Panc1 (cell line): Measurements from ENCODE around the gene TUBB2B. TPM values are rescaled to one million over a fixed set of nuclear protein-coding genes. Genes with fewer than 3 reads are reported as not detected.

Source experiments
- ATAC-seq: fragments of 200-7000 bp; cut with Tn5 transposase; 2 replicates; pipeline ENCODE4 v1.9.1; 2020; ENCODE audit warnings: mild to moderate bottlenecking, moderate library complexity
- BruUV-seq: library from RNA; stranded (reverse); fragments of 400-500 nt; replicated peaks from 2 replicates; lab custom pipeline; 2021; lab: Mats Ljungman, UMichigan
- CTCF ChIA-PET: fragments of 300-600 bp; sonication (Branson Sonifier 250); formaldehyde crosslinking; loops from one replicate; lab custom pipeline; 2022; ENCODE audit warnings: antibody characterized with exemption; lab: Charles Lee
- POLR2A ChIA-PET: fragments of 300-600 bp; sonication (Branson Sonifier 250); formaldehyde crosslinking; loops from one replicate; lab custom pipeline; 2022; ENCODE audit warnings: antibody characterized with exemption; lab: Charles Lee
- DNase-seq: peaks from one replicate; pipeline ENCODE4 v3.0.0-alpha.2; 2010; ENCODE audit warnings: low read depth, low spot score
- H3K27ac ChIP-seq: 2 replicates; pipeline ENCODE4 v1.5.1; 2011; ENCODE audit warnings: mild to moderate bottlenecking, low read length, inconsistent platforms
- H3K27me3 ChIP-seq: fragments of 200-500 bp; sonication (Bioruptor generic); 2 replicates; pipeline ENCODE4 v1.6.0; 2014; ENCODE audit warnings: low read length, inconsistent platforms; ENCODE audit not compliant: control insufficient read depth, insufficient read depth
- H3K36me3 ChIP-seq: fragments of 200-500 bp; sonication (Bioruptor generic); 2 replicates; pipeline ENCODE4 v1.5.1; 2014; ENCODE audit warnings: inconsistent platforms, mild to moderate bottlenecking, low read length, moderate library complexity; ENCODE audit not compliant: control insufficient read depth, insufficient read depth
- H3K4me1 ChIP-seq: 2 replicates; pipeline ENCODE4 v1.5.1; 2011; ENCODE audit warnings: inconsistent platforms, mild to moderate bottlenecking, low read length, moderate library complexity; ENCODE audit not compliant: control insufficient read depth, insufficient read depth
- H3K4me3 ChIP-seq, 2 experiments: 2 replicates each; pipeline ENCODE4 v1.5.1; 2011 to 2012; ENCODE audit warnings: low read depth in 2 of 2, low read length in 2 of 2, mild to moderate bottlenecking in 2 of 2, inconsistent platforms in 1 of 2, moderate library complexity in 1 of 2
- H3K9me3 ChIP-seq: fragments of 200-500 bp; sonication (Bioruptor generic); 2 replicates; pipeline ENCODE4 v1.5.1; 2014; ENCODE audit warnings: low read depth, mild to moderate bottlenecking, inconsistent platforms, low read length, moderate library complexity; ENCODE audit not compliant: control insufficient read depth, insufficient read depth
- POLR2AphosphoS5 ChIP-seq: IDR thresholded peaks from 2 replicates; pipeline ENCODE4 v1.6.1; 2012; ENCODE audit warnings: mild to moderate bottlenecking, low read depth, low read length, moderate library complexity
- REST ChIP-seq, 2 experiments: IDR thresholded peaks; 2 replicates each; pipeline ENCODE4 v1.6.1; 2011 to 2012; ENCODE audit warnings: low read depth in 2 of 2, control low read depth in 1 of 2, low read length in 1 of 2, mild to moderate bottlenecking in 1 of 2, moderate library complexity in 1 of 2; ENCODE audit not compliant: insufficient read depth in 1 of 2
- SIN3A ChIP-seq: IDR thresholded peaks from 2 replicates; pipeline ENCODE4 v1.6.1; 2012; ENCODE audit warnings: low read depth, mild to moderate bottlenecking, low read length, moderate library complexity, borderline replicate concordance; ENCODE audit not compliant: insufficient read depth
- TCF7L2 ChIP-seq: IDR thresholded peaks from 2 replicates; pipeline ENCODE4 v1.6.1; 2011; ENCODE audit warnings: mild to moderate bottlenecking, low read depth, low read length, inconsistent platforms
- in situ Hi-C: cut with HindIII; loops from 2 replicates; pipeline ENCODE4 v1.10.0; 2016; ENCODE audit warnings: low sequenced_read_pairs, low pct_unique_long_range_greater_than_20kb
- intact Hi-C: fragments of 100-400 bp; cut with micrococcal nuclease; formaldehyde crosslinking; loops from one replicate; pipeline ENCODE4 v1.10.0; 2022; ENCODE audit not compliant: unreplicated experiment
- total RNA-seq: library from RNA; stranded (reverse); gene quantifications from one replicate; pipeline ENCODE4 v1.2.1, GENCODE V29; 2021; ENCODE audit not compliant: unreplicated experiment
- TF ChIP-seq, protein P1 (sequence below): fragments of 450-650 bp; IDR thresholded peaks from 2 replicates; pipeline ENCODE4 v1.5.1; 2017; ENCODE audit warnings: mild to moderate bottlenecking

TUBB2B gene
- total RNA-seq, 1 experiment from 2014 or later: 22.7 TPM

GRCh38 chr6:3186974-3187382 is 40.5 kb downstream of the TUBB2B start:
- no TSS peak for BruUV-seq
- intact Hi-C loops (no loop called here), in situ Hi-C loops (no loop called here)
- ChIA-PET CTCF (no interaction called here), POLR2A (no interaction called here)
- Histone ChIP-seq H3K4me3 (no peak overlapping the region), H3K9me3 (no peaks in the 10 kb centered on the region), H3K36me3 (no peaks in the 10 kb centered on the region), H3K27ac (no peak overlapping the region), H3K27me3 (peaks cover 3% of the 10 kb centered on the region; the same call in 1 of the 2 replicates), H3K4me1 (no peaks in the 10 kb centered on the region)
- no peak for TF ChIP-seq SIN3A
- TF ChIP-seq POLR2AphosphoS5: no peak
- no peak for TF ChIP-seq TCF7L2
- no peak for TF ChIP-seq REST (IDR thresholded peaks at IDR 0.05; ENCODE audit: insufficient read depth in 1 of 2, low read depth in 2 of 2, low read length in 1 of 2)
- TF ChIP-seq, protein P1, sequence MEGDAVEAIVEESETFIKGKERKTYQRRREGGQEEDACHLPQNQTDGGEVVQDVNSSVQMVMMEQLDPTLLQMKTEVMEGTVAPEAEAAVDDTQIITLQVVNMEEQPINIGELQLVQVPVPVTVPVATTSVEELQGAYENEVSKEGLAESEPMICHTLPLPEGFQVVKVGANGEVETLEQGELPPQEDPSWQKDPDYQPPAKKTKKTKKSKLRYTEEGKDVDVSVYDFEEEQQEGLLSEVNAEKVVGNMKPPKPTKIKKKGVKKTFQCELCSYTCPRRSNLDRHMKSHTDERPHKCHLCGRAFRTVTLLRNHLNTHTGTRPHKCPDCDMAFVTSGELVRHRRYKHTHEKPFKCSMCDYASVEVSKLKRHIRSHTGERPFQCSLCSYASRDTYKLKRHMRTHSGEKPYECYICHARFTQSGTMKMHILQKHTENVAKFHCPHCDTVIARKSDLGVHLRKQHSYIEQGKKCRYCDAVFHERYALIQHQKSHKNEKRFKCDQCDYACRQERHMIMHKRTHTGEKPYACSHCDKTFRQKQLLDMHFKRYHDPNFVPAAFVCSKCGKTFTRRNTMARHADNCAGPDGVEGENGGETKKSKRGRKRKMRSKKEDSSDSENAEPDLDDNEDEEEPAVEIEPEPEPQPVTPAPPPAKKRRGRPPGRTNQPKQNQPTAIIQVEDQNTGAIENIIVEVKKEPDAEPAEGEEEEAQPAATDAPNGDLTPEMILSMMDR: no peak
- DNase-seq (no peak), ATAC-seq (no peak)

GRCh38 chr6:3183066-3183465 is 44.4 kb downstream of the TUBB2B start:
- intact Hi-C loops: no loop called here
- no peak for TF ChIP-seq REST (IDR thresholded peaks at IDR 0.05; ENCODE audit: insufficient read depth in 1 of 2, low read depth in 2 of 2, low read length in 1 of 2)
- TF ChIP-seq TCF7L2: no peak
- TF ChIP-seq, protein P1: no peak
- no peak for TF ChIP-seq SIN3A
- no peak for TF ChIP-seq POLR2AphosphoS5
- H3K36me3 ChIP-seq: no peaks in the 10 kb centered on the region
- DNase-seq: no peak
- no peak for ATAC-seq
- no peaks in the 10 kb centered on the region for H3K4me1 ChIP-seq
- H3K9me3 ChIP-seq: no peaks in the 10 kb centered on the region
- H3K27me3 ChIP-seq: peaks cover 3% of the 10 kb centered on the region; the same call in 1 of the 2 replicates
- no peak overlapping the region for H3K4me3 ChIP-seq
- in situ Hi-C loops: no loop called here
- CTCF ChIA-PET: no interaction called here
- BruUV-seq: no TSS peak
- no peak overlapping the region for H3K27ac ChIP-seq
- POLR2A ChIA-PET: no interaction called here
